Mononuclear cell (primary cell): ENCODE data around the gene ABCC1. TPM values are rescaled to one million over a fixed set of nuclear protein-coding genes. Genes with fewer than 3 reads are reported as not detected.

Source experiments
- H3K27me3 ChIP-seq: 2 replicates; pipeline ENCODE4 v1.6.0; 2011; ENCODE audit warnings: low read length, control low read depth; ENCODE audit not compliant: insufficient read depth
- H3K4me1 ChIP-seq: 2 replicates; pipeline ENCODE4 v1.5.1; 2011; ENCODE audit warnings: mild to moderate bottlenecking, low read length, control low read depth; ENCODE audit not compliant: insufficient read depth
- H3K4me3 ChIP-seq: 2 replicates; pipeline ENCODE4 v1.5.1; 2011; ENCODE audit warnings: mild to moderate bottlenecking, low read length, moderate library complexity
- H3K9me3 ChIP-seq: 2 replicates; pipeline ENCODE4 v1.5.1; 2011; ENCODE audit warnings: low read depth, mild to moderate bottlenecking, control low read depth, low read length
- total RNA-seq: library from RNA; depleted of rRNA; stranded (reverse); fragments of >200 nt; gene quantifications from one replicate; pipeline ENCODE4 v1.2.3, GENCODE V29; 2012

Gene ABCC1
- total RNA-seq, 1 donor: 27.0 TPM

GRCh38 chr16:16131659-16132058, 182.2 kb downstream of the ABCC1 start:
- no peaks in the 10 kb centered on the region for H3K4me1 ChIP-seq
- no peaks in the 10 kb centered on the region for H3K27me3 ChIP-seq
- no peaks in the 10 kb centered on the region for H3K9me3 ChIP-seq
- H3K4me3 ChIP-seq: no peak overlapping the region

- no peak overlapping the region for H3K4me3 ChIP-seq
- H3K4me1 ChIP-seq: no peaks in the 10 kb centered on the region
- H3K9me3 ChIP-seq: no peaks in the 10 kb centered on the region
- no peaks in the 10 kb centered on the region for H3K27me3 ChIP-seq
Measured at GRCh38 chr16:16133943-16134604, 184.7 kb downstream of the ABCC1 start.

GRCh38 chr16:16136588-16136987, 187.2 kb downstream of the ABCC1 start:
- H3K4me3 ChIP-seq: no peak overlapping the region
- no peaks in the 10 kb centered on the region for H3K27me3 ChIP-seq
- no peaks in the 10 kb centered on the region for H3K4me1 ChIP-seq
- H3K9me3 ChIP-seq: no peaks in the 10 kb centered on the region

GRCh38 chr16:16137110-16137509, 187.7 kb downstream of the ABCC1 start:
- H3K4me3 ChIP-seq: no peak overlapping the region
- no peaks in the 10 kb centered on the region for H3K4me1 ChIP-seq
- no peaks in the 10 kb centered on the region for H3K27me3 ChIP-seq
- no peaks in the 10 kb centered on the region for H3K9me3 ChIP-seq

GRCh38 chr16:16138034-16138635, 188.7 kb downstream of the ABCC1 start:
- Histone ChIP-seq H3K9me3 (no peaks in the 10 kb centered on the region), H3K4me1 (no peaks in the 10 kb centered on the region), H3K4me3 (no peak overlapping the region), H3K27me3 (no peaks in the 10 kb centered on the region)

GRCh38 chr16:16139061-16139460, 189.6 kb downstream of the ABCC1 start:
- no peaks in the 10 kb centered on the region for H3K4me1 ChIP-seq
- no peaks in the 10 kb centered on the region for H3K27me3 ChIP-seq
- H3K9me3 ChIP-seq: no peaks in the 10 kb centered on the region
- H3K4me3 ChIP-seq: no peak overlapping the region

- H3K9me3 ChIP-seq: no peaks in the 10 kb centered on the region
- no peaks in the 10 kb centered on the region for H3K27me3 ChIP-seq
- H3K4me1 ChIP-seq: no peaks in the 10 kb centered on the region
- H3K4me3 ChIP-seq: no peak overlapping the region
Measured at GRCh38 chr16:16139806-16140205, 190.4 kb downstream of the ABCC1 start.

GRCh38 chr16:16140537-16140936, 191.1 kb downstream of the ABCC1 start:
- H3K4me3 ChIP-seq: no peak overlapping the region
- H3K4me1 ChIP-seq: no peaks in the 10 kb centered on the region
- no peaks in the 10 kb centered on the region for H3K9me3 ChIP-seq
- no peaks in the 10 kb centered on the region for H3K27me3 ChIP-seq

- no peaks in the 10 kb centered on the region for H3K9me3 ChIP-seq
- no peaks in the 10 kb centered on the region for H3K27me3 ChIP-seq
Measured at GRCh38 chr16:16141141-16141540, 191.7 kb downstream of the ABCC1 start.

GRCh38 chr16:16141784-16142396, 192.5 kb downstream of the ABCC1 start:
- Histone ChIP-seq H3K27me3 (no peaks in the 10 kb centered on the region), H3K9me3 (no peaks in the 10 kb centered on the region), H3K4me1 (no peaks in the 10 kb centered on the region), H3K4me3 (no peak overlapping the region)

More at GRCh38 chr16:16141141-16141540, 191.7 kb downstream of the ABCC1 start:
- Histone ChIP-seq H3K4me3 (no peak overlapping the region), H3K4me1 (no peaks in the 10 kb centered on the region)

GRCh38 chr16:16143038-16143763, 193.8 kb downstream of the ABCC1 start:
- Histone ChIP-seq H3K4me1 (no peaks in the 10 kb centered on the region), H3K9me3 (no peaks in the 10 kb centered on the region), H3K27me3 (no peaks in the 10 kb centered on the region), H3K4me3 (no peak overlapping the region)

GRCh38 chr16:16143931-16144330, 194.5 kb downstream of the ABCC1 start:
- H3K9me3 ChIP-seq: no peaks in the 10 kb centered on the region
- no peaks in the 10 kb centered on the region for H3K27me3 ChIP-seq
- H3K4me1 ChIP-seq: no peaks in the 10 kb centered on the region
- H3K4me3 ChIP-seq: no peak overlapping the region

GRCh38 chr16:16144416-16144815, 195.0 kb downstream of the ABCC1 start:
- H3K9me3 ChIP-seq: no peaks in the 10 kb centered on the region
- H3K27me3 ChIP-seq: no peaks in the 10 kb centered on the region
- H3K4me3 ChIP-seq: no peak overlapping the region
- H3K4me1 ChIP-seq: no peaks in the 10 kb centered on the region

GRCh38 chr16:16145286-16145685, 195.9 kb downstream of the ABCC1 start:
- no peaks in the 10 kb centered on the region for H3K4me1 ChIP-seq

More at GRCh38 chr16:16145286-16145685, 195.9 kb downstream of the ABCC1 start:
- no peaks in the 10 kb centered on the region for H3K9me3 ChIP-seq
- H3K4me3 ChIP-seq: no peak overlapping the region
- no peaks in the 10 kb centered on the region for H3K27me3 ChIP-seq
